ENCODE data around the gene CD83. TPM values are rescaled to one million over a fixed set of nuclear protein-coding genes. Genes with fewer than 3 reads are reported as not detected.

The CD83 gene
- total RNA-seq, 6 experiments from 2014 or later: 0.79 to 1.9 (median 1.1) TPM

GRCh38 chr6:14159090-14159489 is 41.5 kb downstream of the CD83 start:
- Mint-ChIP-seq H3K4me3 (no peak overlapping the region), H3K27me3 (ENCODE audit: insufficient read depth) (peaks cover 8% of the 10 kb centered on the region), H3K9me3 (peaks cover 7% of the 10 kb centered on the region; the same call in 1 of the 2 replicates), H3K27ac (no peak overlapping the region), H3K36me3 (ENCODE audit: low read depth) (peaks cover 8% of the 10 kb centered on the region; the same call in 1 of the 2 replicates), H3K4me1 (ENCODE audit: low read depth) (no peaks in the 10 kb centered on the region)
- DNase-seq: no peak
- TF ChIP-seq CTCF (IDR thresholded peaks at IDR 0.05): no peak

- peaks cover 12% of the 10 kb centered on the region for H3K4me1 Mint-ChIP-seq (ENCODE audit: low read depth)
- H3K36me3 Mint-ChIP-seq (ENCODE audit: low read depth): peaks cover 8% of the 10 kb centered on the region; the same call in 1 of the 2 replicates
- peaks cover 17% of the 10 kb centered on the region for H3K27me3 Mint-ChIP-seq (ENCODE audit: insufficient read depth)
- TF ChIP-seq CTCF (IDR thresholded peaks at IDR 0.05): no peak
- H3K9me3 Mint-ChIP-seq: peaks cover 7% of the 10 kb centered on the region; the same call in 1 of the 2 replicates
- no peak overlapping the region for H3K4me3 Mint-ChIP-seq
- no peak for DNase-seq
- no peak overlapping the region for H3K27ac Mint-ChIP-seq
These were observed 45.3 kb downstream of the CD83 start for GRCh38 chr6:14162826-14163225.

- Mint-ChIP-seq H3K27ac (no peak overlapping the region), H3K4me1 (ENCODE audit: low read depth) (peaks cover 12% of the 10 kb centered on the region), H3K27me3 (ENCODE audit: insufficient read depth) (peaks cover 17% of the 10 kb centered on the region), H3K9me3 (peaks cover 21% of the 10 kb centered on the region), H3K36me3 (ENCODE audit: low read depth) (peaks cover 9% of the 10 kb centered on the region), H3K4me3 (no peak overlapping the region)
- peak; percentile 76 for DNase-seq
- no peak for TF ChIP-seq CTCF (IDR thresholded peaks at IDR 0.05)
These were observed 47.5 kb downstream of the CD83 start for GRCh38 chr6:14165091-14165490.

- Mint-ChIP-seq H3K9me3 (peaks cover 37% of the 10 kb centered on the region), H3K27me3 (ENCODE audit: insufficient read depth) (peaks cover 14% of the 10 kb centered on the region), H3K4me1 (ENCODE audit: low read depth) (peaks cover 12% of the 10 kb centered on the region), H3K27ac (no peak overlapping the region), H3K36me3 (ENCODE audit: low read depth) (peaks cover 9% of the 10 kb centered on the region), H3K4me3 (no peak overlapping the region)
- TF ChIP-seq CTCF (IDR thresholded peaks at IDR 0.05): no peak
- DNase-seq: no peak
These were observed 49.3 kb downstream of the CD83 start for GRCh38 chr6:14166839-14167238.

GRCh38 chr6:14170128-14170527 is 52.6 kb downstream of the CD83 start:
- peaks cover 4% of the 10 kb centered on the region for H3K4me1 Mint-ChIP-seq (ENCODE audit: low read depth)
- no peak for TF ChIP-seq CTCF (IDR thresholded peaks at IDR 0.05)

GRCh38 chr6:14172562-14172961 is 55.0 kb downstream of the CD83 start:
- Mint-ChIP-seq H3K27me3 (ENCODE audit: insufficient read depth) (peaks cover 7% of the 10 kb centered on the region; the same call in 1 of the 2 replicates), H3K4me1 (ENCODE audit: low read depth) (peaks cover 2% of the 10 kb centered on the region), H3K9me3 (peaks cover 37% of the 10 kb centered on the region), H3K4me3 (no peak overlapping the region), H3K36me3 (ENCODE audit: low read depth) (peaks cover 9% of the 10 kb centered on the region), H3K27ac (no peak overlapping the region)
- no peak for DNase-seq
- no peak for TF ChIP-seq CTCF (IDR thresholded peaks at IDR 0.05)

More at GRCh38 chr6:14170128-14170527, 52.6 kb downstream of the CD83 start:
- no peak overlapping the region for H3K27ac Mint-ChIP-seq
- H3K36me3 Mint-ChIP-seq (ENCODE audit: low read depth): peaks cover 9% of the 10 kb centered on the region
- H3K27me3 Mint-ChIP-seq (ENCODE audit: insufficient read depth): peaks cover 12% of the 10 kb centered on the region
- H3K9me3 Mint-ChIP-seq: peaks cover 37% of the 10 kb centered on the region
- no peak for DNase-seq
- no peak overlapping the region for H3K4me3 Mint-ChIP-seq
